OCI-LY3 (cell line): ENCODE results near the gene FZD7.

Experiments used
- H2AFZ ChIP-seq: fragments of 200-600, 300-600 bp; shearing (Covaris generic); 2 replicates; pipeline ENCODE4 v1.6.0; 2014; ENCODE audit warnings: antibody characterized with exemption, low read depth, low read length
- H3K27ac ChIP-seq: fragments of 200-600, 300-600 bp; sonication (generic); 2 replicates; pipeline ENCODE4 v1.5.1; 2014; ENCODE audit warnings: mild to moderate bottlenecking, low read length, moderate library complexity, mixed read lengths
- H3K27me3 ChIP-seq: fragments of 200-600, 300-600 bp; sonication (generic); 2 replicates; pipeline ENCODE4 v1.6.1; 2014; ENCODE audit warnings: low read depth, low read length, mixed read lengths
- H3K36me3 ChIP-seq: fragments of 200-600, 300-600 bp; sonication (generic); replicated peaks from 2 replicates; pipeline ENCODE3; 2014; ENCODE audit warnings: low read depth, low read length, mixed read lengths
- H3K4me1 ChIP-seq: fragments of 300-600, 200-600 bp; sonication (generic); 2 replicates; pipeline ENCODE4 v1.6.1; 2014; ENCODE audit warnings: low read length, mixed read lengths
- H3K4me2 ChIP-seq: fragments of 200-600, 300-600 bp; sonication (generic); 2 replicates; pipeline ENCODE4 v1.6.1; 2014; ENCODE audit warnings: low read length, mixed read lengths
- H3K4me3 ChIP-seq: fragments of 300-600, 200-600 bp; sonication (generic); 2 replicates; pipeline ENCODE4 v1.5.1; 2014; ENCODE audit warnings: antibody characterized with exemption, mild to moderate bottlenecking, low read length, moderate library complexity
- H3K79me2 ChIP-seq: fragments of 300-600, 200-600 bp; shearing (Covaris generic); 2 replicates; pipeline ENCODE4 v1.6.1; 2014; ENCODE audit warnings: mild to moderate bottlenecking, low read length, mixed read lengths
- H3K9ac ChIP-seq: fragments of 300-600, 200-600 bp; shearing (Covaris generic); 2 replicates; pipeline ENCODE4 v1.6.0; 2014; ENCODE audit warnings: mild to moderate bottlenecking, low read length, moderate library complexity
- H3K9me3 ChIP-seq: fragments of 200-600, 300-600 bp; shearing (Covaris generic); 2 replicates; pipeline ENCODE4 v1.6.1; 2014; ENCODE audit warnings: low read length, mixed read lengths; ENCODE audit not compliant: insufficient read depth
- H4K20me1 ChIP-seq: fragments of 200-600, 300-600 bp; sonication (generic); 2 replicates; pipeline ENCODE4 v1.6.1; 2016; ENCODE audit warnings: low read length, mixed read lengths; ENCODE audit not compliant: insufficient read depth
- CTCF ChIP-seq: fragments of 200-600, 300-600 bp; sonication (generic); IDR thresholded peaks from 2 replicates; pipeline ENCODE4 v1.5.1; 2014; ENCODE audit warnings: antibody characterized with exemption, low read length, low read depth
- EZH2phosphoT487 ChIP-seq: fragments of 200-600 bp; shearing (Covaris generic); IDR thresholded peaks from 2 replicates; pipeline ENCODE4 v1.6.1; 2018; ENCODE audit warnings: antibody characterized with exemption, mixed run types, low read depth

FZD7 gene

GRCh38 chr2:201985728-201986462, 47.8 kb upstream of the FZD7 start:
- Histone ChIP-seq H3K4me2 (no peak overlapping the region), H3K9me3 (no peaks in the 10 kb centered on the region), H3K27ac (no peak overlapping the region), H3K27me3 (no peaks in the 10 kb centered on the region), H3K4me1 (peaks cover 3% of the 10 kb centered on the region), H4K20me1 (no peaks in the 10 kb centered on the region), H3K9ac (no peak overlapping the region), H3K4me3 (no peak overlapping the region), H3K36me3 (no peaks in the 10 kb centered on the region), H2AFZ (no peak overlapping the region), H3K79me2 (no peaks in the 10 kb centered on the region)
- no peak for TF ChIP-seq EZH2phosphoT487
- TF ChIP-seq CTCF: no peak

- Histone ChIP-seq H3K79me2 (no peaks in the 10 kb centered on the region), H2AFZ (no peak overlapping the region), H3K27me3 (no peaks in the 10 kb centered on the region), H3K9me3 (no peaks in the 10 kb centered on the region), H3K4me3 (no peak overlapping the region), H3K27ac (no peak overlapping the region), H3K4me1 (no peaks in the 10 kb centered on the region), H4K20me1 (no peaks in the 10 kb centered on the region), H3K4me2 (no peak overlapping the region), H3K9ac (no peak overlapping the region), H3K36me3 (no peaks in the 10 kb centered on the region)
- TF ChIP-seq CTCF (no peak), EZH2phosphoT487 (no peak)
These were observed 47.3 kb upstream of the FZD7 start for GRCh38 chr2:201986463-201986735.

GRCh38 chr2:201987426-201987825, 46.2 kb upstream of the FZD7 start:
- Histone ChIP-seq H3K4me3 (no peak overlapping the region), H3K79me2 (no peaks in the 10 kb centered on the region), H3K9me3 (no peaks in the 10 kb centered on the region), H3K4me1 (no peaks in the 10 kb centered on the region), H2AFZ (no peak overlapping the region), H4K20me1 (no peaks in the 10 kb centered on the region), H3K9ac (no peak overlapping the region), H3K4me2 (no peak overlapping the region), H3K27me3 (no peaks in the 10 kb centered on the region), H3K36me3 (no peaks in the 10 kb centered on the region), H3K27ac (no peak overlapping the region)
- TF ChIP-seq CTCF (no peak), EZH2phosphoT487 (no peak)

GRCh38 chr2:201990069-201990468, 43.6 kb upstream of the FZD7 start:
- H3K4me2 ChIP-seq: no peak overlapping the region
- H2AFZ ChIP-seq: no peak overlapping the region
- no peaks in the 10 kb centered on the region for H3K36me3 ChIP-seq
- H3K27ac ChIP-seq: no peak overlapping the region
- no peak overlapping the region for H3K9ac ChIP-seq
- no peaks in the 10 kb centered on the region for H3K9me3 ChIP-seq
- no peaks in the 10 kb centered on the region for H3K27me3 ChIP-seq
- no peak overlapping the region for H3K4me3 ChIP-seq
- H3K79me2 ChIP-seq: no peaks in the 10 kb centered on the region
- H4K20me1 ChIP-seq: no peaks in the 10 kb centered on the region
- no peak for TF ChIP-seq CTCF
- TF ChIP-seq EZH2phosphoT487: no peak
- peaks cover 11% of the 10 kb centered on the region for H3K4me1 ChIP-seq
